Measurements from ENCODE around the gene FAM43B. TPM values are rescaled to one million over a fixed set of nuclear protein-coding genes. Genes with fewer than 3 reads are reported as not detected.
A peak's percentile ranks its signal among the peaks of the same experiment; 100 is the strongest.

Gene FAM43B, protein sequence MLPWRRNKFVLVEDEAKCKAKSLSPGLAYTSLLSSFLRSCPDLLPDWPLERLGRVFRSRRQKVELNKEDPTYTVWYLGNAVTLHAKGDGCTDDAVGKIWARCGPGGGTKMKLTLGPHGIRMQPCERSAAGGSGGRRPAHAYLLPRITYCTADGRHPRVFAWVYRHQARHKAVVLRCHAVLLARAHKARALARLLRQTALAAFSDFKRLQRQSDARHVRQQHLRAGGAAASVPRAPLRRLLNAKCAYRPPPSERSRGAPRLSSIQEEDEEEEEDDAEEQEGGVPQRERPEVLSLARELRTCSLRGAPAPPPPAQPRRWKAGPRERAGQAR
- not detected for total RNA-seq (2013)
- polyA plus RNA-seq, result not detected
- polyA minus RNA-seq, result not detected in 2 replicates
- 0 to 0.08 (median 0) reads per million in 11 experiments for total RNA-seq

DNA sequence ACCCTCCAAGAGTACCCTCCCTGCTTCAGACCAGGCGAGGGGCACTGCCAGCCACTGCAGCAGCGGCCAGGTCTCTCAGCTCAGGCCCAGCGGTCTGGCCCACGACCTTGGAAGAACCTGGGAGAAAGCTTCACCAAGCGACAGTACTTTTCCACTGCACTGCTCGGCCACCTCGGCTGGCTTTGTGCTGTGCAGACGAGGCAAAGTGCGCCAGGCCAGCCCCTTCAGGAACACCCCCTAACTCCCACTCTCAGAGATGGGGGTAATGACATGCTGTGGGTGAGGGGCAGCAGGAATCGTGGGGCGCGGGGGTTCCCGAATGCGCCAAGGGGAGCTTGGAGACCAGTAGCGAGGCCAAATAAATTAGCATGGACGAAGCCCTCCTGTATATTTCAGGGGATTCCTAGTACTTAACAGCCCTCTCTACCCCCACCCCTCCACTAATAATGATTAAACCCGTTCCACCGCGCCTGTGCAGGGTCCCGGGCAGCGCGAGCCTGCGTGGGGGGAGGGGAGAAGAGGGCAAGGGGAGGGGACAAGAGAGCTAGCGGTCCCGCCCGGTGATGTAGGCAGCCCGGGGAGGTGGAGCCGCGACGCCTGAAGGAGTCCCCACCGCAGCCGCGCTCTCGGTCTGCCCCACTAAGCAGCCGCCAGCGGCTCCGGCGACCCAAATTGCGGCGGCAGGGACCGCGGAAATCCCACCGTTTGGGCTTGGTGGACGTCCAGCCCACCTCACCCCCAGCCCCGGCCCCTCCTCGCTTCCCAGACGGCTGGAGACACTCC is at the start of gene FAM43B:
Gene FAM43B, plus strand, starts transcription at position 629 of the 783 bp plus-strand sequence. CDS start 401 bp downstream, outside the sequence.
- TF ChIP-seq, protein P1, sequence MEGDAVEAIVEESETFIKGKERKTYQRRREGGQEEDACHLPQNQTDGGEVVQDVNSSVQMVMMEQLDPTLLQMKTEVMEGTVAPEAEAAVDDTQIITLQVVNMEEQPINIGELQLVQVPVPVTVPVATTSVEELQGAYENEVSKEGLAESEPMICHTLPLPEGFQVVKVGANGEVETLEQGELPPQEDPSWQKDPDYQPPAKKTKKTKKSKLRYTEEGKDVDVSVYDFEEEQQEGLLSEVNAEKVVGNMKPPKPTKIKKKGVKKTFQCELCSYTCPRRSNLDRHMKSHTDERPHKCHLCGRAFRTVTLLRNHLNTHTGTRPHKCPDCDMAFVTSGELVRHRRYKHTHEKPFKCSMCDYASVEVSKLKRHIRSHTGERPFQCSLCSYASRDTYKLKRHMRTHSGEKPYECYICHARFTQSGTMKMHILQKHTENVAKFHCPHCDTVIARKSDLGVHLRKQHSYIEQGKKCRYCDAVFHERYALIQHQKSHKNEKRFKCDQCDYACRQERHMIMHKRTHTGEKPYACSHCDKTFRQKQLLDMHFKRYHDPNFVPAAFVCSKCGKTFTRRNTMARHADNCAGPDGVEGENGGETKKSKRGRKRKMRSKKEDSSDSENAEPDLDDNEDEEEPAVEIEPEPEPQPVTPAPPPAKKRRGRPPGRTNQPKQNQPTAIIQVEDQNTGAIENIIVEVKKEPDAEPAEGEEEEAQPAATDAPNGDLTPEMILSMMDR (IDR thresholded peaks at IDR 0.05), result no peak
- Histone ChIP-seq H3K9ac (ENCODE audit: insufficient read depth, low read length, poor library complexity, severe bottlenecking) (no peak within 1 kb of the TSS), H3K36me3 (replicated peaks in 1 of 2; ENCODE audit: control insufficient read depth in 1 of 2, insufficient read depth in 2 of 2, low read length in 2 of 2) (no peaks in the 10 kb centered on the region), H3K4me3 (replicated peaks in 1 of 3; ENCODE audit: low read depth in 2 of 3, low read length in 3 of 3) (no peak within 1 kb of the TSS), H3K4me1 (ENCODE audit: control insufficient read depth in 1 of 2, insufficient read depth in 2 of 2, low read length in 2 of 2) (no peaks in the 10 kb centered on the region), H3K27me3 (ENCODE audit: control insufficient read depth in 2 of 2, insufficient read depth in 2 of 2, low read length in 2 of 2) (peaks cover 41 to 61% of the 10 kb centered on the region in 2 donors), H3K79me2 (ENCODE audit: insufficient read depth, low read length) (no peaks in the 10 kb centered on the region), H3K9me3 (replicated peaks in 1 of 2; ENCODE audit: control insufficient read depth in 1 of 2, insufficient read depth in 1 of 2, low read length in 2 of 2) (peaks cover 3 to 15% of the 10 kb centered on the region in 2 donors), H2AFZ (ENCODE audit: insufficient read depth, low read depth, low read length, poor library complexity, severe bottlenecking) (no peak within 1 kb of the TSS), H3K27ac (ENCODE audit: low read depth in 1 of 2, low read length in 2 of 2) (no peak within 1 kb of the TSS), H4K20me1 (ENCODE audit: insufficient read depth, low read length) (no peaks in the 10 kb centered on the region), H3K4me2 (replicated peaks; ENCODE audit: extremely low read depth, low read length, poor library complexity, severe bottlenecking) (no peak within 1 kb of the TSS)
- H3K9me3 Mint-ChIP-seq, result peaks cover 0 to 18% (median 6%) of the 10 kb centered on the region in 7 donors
- no peak within 1 kb of the TSS for H3K27ac Mint-ChIP-seq
- WGBS (ENCODE audit: insufficient coverage), result 3% methylated on average over 34 of the region's 47 CpGs
- peaks cover 5% of the 10 kb centered on the region for H3K4me1 Mint-ChIP-seq
- H3K27me3 Mint-ChIP-seq (ENCODE audit: low read depth in 3 of 3), result peaks cover 48 to 59% (median 55%) of the 10 kb centered on the region in 3 donors
- peak within 1 kb of the TSS in 1 of 2 donors; percentile 75 for H3K4me3 Mint-ChIP-seq
- intact Hi-C loops (cut with micrococcal nuclease), result no loop called here
- no peak for DNase-seq
- peaks cover 0 to 2% of the 10 kb centered on the region in 2 donors for H3K36me3 Mint-ChIP-seq

DNA sequence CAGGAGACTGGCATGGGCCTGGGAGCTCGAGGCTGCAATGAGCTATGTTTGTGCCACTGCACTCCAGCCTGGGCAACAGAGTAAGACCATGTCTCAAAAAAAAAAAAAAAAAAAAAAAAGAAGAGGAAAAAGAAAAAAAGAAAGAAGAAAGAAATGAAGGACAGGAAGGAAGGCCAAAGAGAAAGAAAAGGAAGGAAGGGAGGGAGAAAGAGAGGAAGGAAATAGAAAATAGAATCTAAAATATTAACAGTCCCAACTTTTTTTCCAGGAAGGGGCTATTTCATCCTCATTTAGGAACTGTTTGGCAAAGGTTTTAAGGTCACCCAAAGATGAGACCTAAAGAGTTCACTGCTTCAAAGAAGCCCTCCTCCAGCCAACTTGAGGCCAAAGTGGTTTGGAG is 46.9 kb upstream of the FAM43B start:
- no CpG with 5 or more reads among the region's 1 CpG for whole genome bisulfite sequencing (ENCODE audit: insufficient coverage)
- Mint-ChIP-seq H3K36me3 (peaks cover 25 to 40% of the 10 kb centered on the region in 2 donors), H3K4me3 (no peak overlapping the region), H3K27me3 (ENCODE audit: low read depth in 3 of 3) (peaks cover 3 to 11% (median 4%) of the 10 kb centered on the region in 3 donors), H3K27ac (no peak overlapping the region), H3K4me1 (peaks cover 11% of the 10 kb centered on the region), H3K9me3 (no peaks in the 10 kb centered on the region)
- H3K36me3 ChIP-seq (replicated peaks in 1 of 2; ENCODE audit: control insufficient read depth in 1 of 2, insufficient read depth in 2 of 2, low read length in 2 of 2), result peaks cover 21 to 51% of the 10 kb centered on the region in 2 donors
- intact Hi-C loops (cut with micrococcal nuclease), result no loop called here
- no peak overlapping the region for H2AFZ ChIP-seq (ENCODE audit: insufficient read depth, low read depth, low read length, poor library complexity, severe bottlenecking)
- H3K4me3 ChIP-seq (replicated peaks in 1 of 3; ENCODE audit: low read depth in 2 of 3, low read length in 3 of 3), result no peak overlapping the region
- TF ChIP-seq, protein P1 (IDR thresholded peaks at IDR 0.05), result no peak
- H3K9me3 ChIP-seq (replicated peaks in 1 of 2; ENCODE audit: control insufficient read depth in 1 of 2, insufficient read depth in 1 of 2, low read length in 2 of 2), result no peaks in the 10 kb centered on the region
- peaks cover 14% of the 10 kb centered on the region for H4K20me1 ChIP-seq (ENCODE audit: insufficient read depth, low read length)
- DNase-seq, result no peak
- H3K27me3 ChIP-seq (ENCODE audit: control insufficient read depth in 2 of 2, insufficient read depth in 2 of 2, low read length in 2 of 2), result no peaks in the 10 kb centered on the region
- H3K27ac ChIP-seq (ENCODE audit: low read depth in 1 of 2, low read length in 2 of 2), result no peak overlapping the region
- no peak overlapping the region for H3K4me2 ChIP-seq (replicated peaks; ENCODE audit: extremely low read depth, low read length, poor library complexity, severe bottlenecking)
- H3K4me1 ChIP-seq (ENCODE audit: control insufficient read depth in 1 of 2, insufficient read depth in 2 of 2, low read length in 2 of 2), result peaks cover 13 to 16% of the 10 kb centered on the region in 2 donors
- peaks cover 33% of the 10 kb centered on the region for H3K79me2 ChIP-seq (ENCODE audit: insufficient read depth, low read length)
- no peak overlapping the region for H3K9ac ChIP-seq (ENCODE audit: insufficient read depth, low read length, poor library complexity, severe bottlenecking)
